Right lobe of liver (tissue), 6 donors: ENCODE measurements around the gene FBXO27. TPM values are rescaled to one million over a fixed set of nuclear protein-coding genes. Genes with fewer than 3 reads are reported as not detected.
"Not testable (repeated sequence)": the region's sequence is repeated elsewhere in the genome, so short reads cannot be mapped to it uniquely, and the experiment has no call there.

Experiments used
- ATAC-seq, 4 donors: fragments of 200-7000 bp; cut with Tn5 transposase; one replicate each; pipeline ENCODE4 v1.9.1; 2020; ENCODE audit warnings: mild to moderate bottlenecking in 4 of 4, moderate library complexity in 4 of 4
- DNase-seq, 3 donors: peaks; one replicate each; pipeline ENCODE4 v3.0.0-alpha.2; 2020
- H3K27ac ChIP-seq, 3 donors: fragments of 200-600 bp; one replicate each; pipeline ENCODE4 v1.8.0; 2022
- H3K27me3 ChIP-seq, 2 donors: fragments of 200-600 bp; one replicate each; pipeline ENCODE4 v1.8.0; 2022
- H3K36me3 ChIP-seq, 4 donors: fragments of 200-600 bp; sonication (generic) in 1 of 4; one replicate each; pipeline versions ENCODE4 v1.5.1 to v1.8.0; 2017 to 2022; ENCODE audit warnings: control low read depth in 1 of 4
- H3K4me1 ChIP-seq, 4 donors: fragments of 200-600 bp; sonication (generic) in 1 of 4; one replicate each; pipeline versions ENCODE4 v1.5.1 to v1.8.0; 2017 to 2022; ENCODE audit warnings: control low read depth in 1 of 4
- H3K4me3 ChIP-seq, 3 donors: fragments of 200-600 bp; one replicate each; pipeline ENCODE4 v1.8.0; 2022
- H3K9me3 ChIP-seq, 4 donors: fragments of 200-600 bp; sonication (generic) in 1 of 4; one replicate each; pipeline versions ENCODE4 v1.5.1 to v1.8.0; 2017 to 2022; ENCODE audit warnings: control low read depth in 1 of 4
- POLR2A ChIP-seq: fragments of 450-650 bp; IDR thresholded peaks from one replicate; pipeline ENCODE4 v1.6.1; 2017; ENCODE audit warnings: antibody characterized with exemption, mild to moderate bottlenecking
- WGBS: methylation state at CpG from one replicate; pipeline ENCODE4 v1.1.6; 2018; ENCODE audit warnings: low coverage, low lambda C conversion rate; ENCODE audit not compliant: insufficient coverage; ENCODE audit errors: missing lambda C conversion rate; 5-methylcytosine and 5-hydroxymethylcytosine counted together
- intact Hi-C, 2 donors: fragments of 100-400 bp; cut with DNase I; formaldehyde crosslinking; loops; one replicate each; pipeline versions ENCODE4 v1.11.2 to v1.14.1; 2022
- total RNA-seq, 6 experiments: library from RNA; depleted of rRNA in 2 of 6; stranded (reverse); fragments of >200 nt in 2 of 6; fragmentation: NEBNext Ultra II Directional in 3 of 6; extraction: Animal tissue kit (Norgen Biotek cat#: 25700) in 3 of 6; gene quantifications; one replicate each; pipeline versions ENCODE4 v1.1.0 to v1.2.4, GENCODE V29; 2016 to 2023
- TF ChIP-seq, protein P1 (sequence below), 4 donors: fragments of 200-600 bp in 3 of 4; fragments of 450-650 bp in 1 of 4; IDR thresholded peaks; one replicate each; pipeline versions ENCODE4 v1.5.1 to v1.8.0; 2016 to 2022; ENCODE audit warnings: antibody characterized with exemption in 4 of 4, mild to moderate bottlenecking in 2 of 4
- donor health status: DM: no; HTN: yes; CAD: no.
- donor health status: DM: no; HTN: no; CAD: no.
- donor health status: DM: no; HTN: no; CAD: no.
- donor health status: DM: no; HTN: yes; CAD: no.
- donor health status: DM: no; HTN: yes; CAD: no.

The FBXO27 gene
- total RNA-seq, 6 experiments from 2014 or later: 3.7 to 15.5 (median 7.6) TPM

DNA sequence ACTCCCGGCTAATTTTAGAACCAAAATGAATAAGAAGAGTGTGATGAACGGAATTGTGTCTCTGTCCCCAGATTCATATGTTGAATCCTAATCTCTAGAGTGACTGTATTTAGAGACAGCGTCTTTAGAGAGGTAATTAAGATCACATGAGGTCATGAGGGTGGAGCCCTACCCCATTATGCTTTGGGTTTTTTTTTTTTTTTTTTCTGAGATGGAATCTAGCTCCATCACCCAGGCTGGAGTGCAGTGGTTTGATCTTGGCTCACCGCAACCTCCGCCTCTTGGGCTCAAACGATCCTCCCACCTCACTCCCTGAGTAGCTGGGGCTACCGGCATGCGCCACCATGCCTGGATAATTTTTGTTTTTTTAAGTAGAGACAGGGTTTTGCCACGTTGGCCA, 27.9 kb downstream of the FBXO27 start:
- no peaks in the 10 kb centered on the region for H3K36me3 ChIP-seq
- no peaks in the 10 kb centered on the region for H3K4me1 ChIP-seq
- intact Hi-C loops: no loop called here
- H3K27ac ChIP-seq: no peak overlapping the region
- DNase-seq: no peak
- no peak for TF ChIP-seq POLR2A
- TF ChIP-seq, protein P1, sequence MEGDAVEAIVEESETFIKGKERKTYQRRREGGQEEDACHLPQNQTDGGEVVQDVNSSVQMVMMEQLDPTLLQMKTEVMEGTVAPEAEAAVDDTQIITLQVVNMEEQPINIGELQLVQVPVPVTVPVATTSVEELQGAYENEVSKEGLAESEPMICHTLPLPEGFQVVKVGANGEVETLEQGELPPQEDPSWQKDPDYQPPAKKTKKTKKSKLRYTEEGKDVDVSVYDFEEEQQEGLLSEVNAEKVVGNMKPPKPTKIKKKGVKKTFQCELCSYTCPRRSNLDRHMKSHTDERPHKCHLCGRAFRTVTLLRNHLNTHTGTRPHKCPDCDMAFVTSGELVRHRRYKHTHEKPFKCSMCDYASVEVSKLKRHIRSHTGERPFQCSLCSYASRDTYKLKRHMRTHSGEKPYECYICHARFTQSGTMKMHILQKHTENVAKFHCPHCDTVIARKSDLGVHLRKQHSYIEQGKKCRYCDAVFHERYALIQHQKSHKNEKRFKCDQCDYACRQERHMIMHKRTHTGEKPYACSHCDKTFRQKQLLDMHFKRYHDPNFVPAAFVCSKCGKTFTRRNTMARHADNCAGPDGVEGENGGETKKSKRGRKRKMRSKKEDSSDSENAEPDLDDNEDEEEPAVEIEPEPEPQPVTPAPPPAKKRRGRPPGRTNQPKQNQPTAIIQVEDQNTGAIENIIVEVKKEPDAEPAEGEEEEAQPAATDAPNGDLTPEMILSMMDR (IDR thresholded peaks at IDR 0.05): no peak
- no peaks in the 10 kb centered on the region for H3K27me3 ChIP-seq
- H3K4me3 ChIP-seq: no peak overlapping the region
- 66% methylated on average over 8 of the region's 9 CpGs for WGBS
- H3K9me3 ChIP-seq: no peaks in the 10 kb centered on the region
- ATAC-seq: no peak

DNA sequence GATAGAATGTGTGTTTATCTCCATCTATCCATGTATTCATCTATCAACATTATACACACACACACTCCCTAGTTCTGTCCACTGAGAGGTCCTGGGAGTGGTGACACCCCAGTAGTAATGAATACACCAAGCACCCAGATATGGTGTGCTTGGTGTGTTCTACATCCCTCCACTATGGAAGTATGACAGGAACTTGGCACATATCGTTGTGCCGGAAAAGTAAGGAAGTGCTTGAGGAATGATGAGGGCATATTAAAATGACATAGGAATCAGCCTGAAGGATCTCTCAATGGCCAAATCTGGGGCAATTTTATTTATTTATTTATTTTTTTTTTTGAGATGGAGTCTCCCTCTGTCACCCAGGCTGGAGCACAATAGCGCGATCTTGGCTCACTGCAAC, 28.6 kb downstream of the FBXO27 start:
- WGBS: 85% methylated on average over 4 of the region's 4 CpGs
- Histone ChIP-seq H3K36me3 (no peaks in the 10 kb centered on the region), H3K27ac (no peak overlapping the region), H3K27me3 (no peaks in the 10 kb centered on the region), H3K4me1 (no peaks in the 10 kb centered on the region), H3K4me3 (no peak overlapping the region), H3K9me3 (no peaks in the 10 kb centered on the region)
- intact Hi-C loops: no loop called here
- TF ChIP-seq POLR2A: no peak
- TF ChIP-seq, protein P1 (IDR thresholded peaks at IDR 0.05): no peak
- no peak for DNase-seq
- no peak for ATAC-seq

DNA sequence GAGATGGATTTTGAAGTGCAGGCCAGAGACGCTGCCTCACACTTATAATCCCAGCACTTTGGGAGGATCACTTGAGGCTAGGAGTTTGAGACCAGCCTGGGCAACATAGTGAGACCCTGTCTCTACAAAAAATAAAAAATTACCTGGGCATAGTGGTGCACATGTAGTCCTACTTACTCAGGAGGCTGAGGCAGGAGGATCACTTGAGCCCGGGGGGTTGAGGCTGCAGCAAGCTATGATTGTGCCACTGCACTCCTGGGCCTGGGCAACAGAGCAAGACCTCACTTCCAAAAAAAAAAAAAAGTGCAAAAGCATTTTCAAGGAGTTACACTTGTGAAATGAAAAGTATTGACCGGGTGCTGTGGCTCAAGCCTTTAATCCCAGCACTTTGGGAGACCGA, 29.2 kb downstream of the FBXO27 start:
- Histone ChIP-seq H3K36me3 (no peaks in the 10 kb centered on the region), H3K9me3 (no peaks in the 10 kb centered on the region), H3K4me1 (no peaks in the 10 kb centered on the region), H3K27ac (no peak overlapping the region), H3K4me3 (no peak overlapping the region), H3K27me3 (no peaks in the 10 kb centered on the region)
- no peak for DNase-seq
- TF ChIP-seq, protein P1 (IDR thresholded peaks at IDR 0.05): no peak
- TF ChIP-seq POLR2A: no peak
- WGBS: 73% methylated on average over 4 of the region's 4 CpGs
- no peak for ATAC-seq
- intact Hi-C loops: no loop called here

DNA sequence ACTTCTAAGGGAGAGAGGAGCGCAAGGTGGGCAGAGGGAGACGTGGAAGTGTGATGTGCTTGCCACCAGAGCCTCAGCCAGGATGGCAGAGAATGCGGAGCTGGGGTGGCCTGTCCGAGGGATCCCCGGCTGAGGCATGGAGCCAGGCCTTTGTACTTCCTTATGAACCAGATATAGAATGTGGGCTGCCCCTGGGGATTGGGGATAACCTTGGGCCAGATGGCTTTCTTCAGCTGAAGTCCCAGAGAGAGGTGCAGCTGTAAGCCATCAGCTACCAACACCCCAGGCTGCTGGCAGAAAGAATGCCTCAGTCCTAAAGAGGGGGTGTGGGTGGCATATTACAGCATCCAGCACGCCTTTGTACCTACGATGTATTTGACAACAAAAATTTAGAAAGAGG, 31.3 kb downstream of the FBXO27 start:
- H3K27ac ChIP-seq: no peak overlapping the region
- ATAC-seq (no peak), DNase-seq (no peak)
- no peak for TF ChIP-seq POLR2A
- TF ChIP-seq, protein P1 (IDR thresholded peaks at IDR 0.05): no peak
- no peaks in the 10 kb centered on the region for H3K36me3 ChIP-seq
- 92% methylated on average over 5 of the region's 7 CpGs for WGBS
- intact Hi-C loops: no loop called here
- no peaks in the 10 kb centered on the region for H3K9me3 ChIP-seq
- H3K4me1 ChIP-seq: no peaks in the 10 kb centered on the region
- no peaks in the 10 kb centered on the region for H3K27me3 ChIP-seq
- H3K4me3 ChIP-seq: no peak overlapping the region

DNA sequence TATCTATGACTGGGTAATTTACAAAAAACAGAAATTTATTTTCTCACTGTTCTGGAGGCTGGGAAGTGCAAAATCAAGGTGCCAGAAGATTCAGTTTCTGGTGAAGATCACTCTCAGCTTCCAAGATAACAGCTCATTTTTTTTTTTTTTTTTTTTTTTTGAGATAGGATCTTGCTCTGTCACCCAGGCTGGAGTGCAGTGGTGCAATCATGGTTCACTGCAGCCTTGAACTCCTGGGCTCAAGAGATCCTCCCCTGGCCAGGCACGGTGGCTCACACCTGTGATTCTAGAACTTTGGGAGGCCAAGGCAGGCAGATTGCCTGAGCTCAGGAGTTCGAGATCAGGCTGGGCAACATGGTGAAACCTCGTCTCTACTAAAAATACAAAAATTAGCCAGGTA, 34.8 kb downstream of the FBXO27 start:
- DNase-seq, H3K27ac ChIP-seq, H3K27me3 ChIP-seq, H3K36me3 ChIP-seq, intact Hi-C loops, H3K9me3 ChIP-seq, ATAC-seq, H3K4me3 ChIP-seq, H3K4me1 ChIP-seq: not testable (repeated sequence)
- 33% methylated on average over 1 of the region's 3 CpGs for WGBS
